GM18502 (cell line): ENCODE data around the gene FN1.
"Not testable (repeated sequence)": the region's sequence is repeated elsewhere in the genome, so short reads cannot be mapped to it uniquely, and the experiment has no call there.

Experiments used
- ATAC-seq: cut with Tn5 transposase; IDR thresholded peaks from one replicate; pipeline ENCODE4 v1.9.1; 2021; ENCODE audit warnings: mild to moderate bottlenecking; ENCODE audit not compliant: unreplicated experiment, poor library complexity

FN1 gene

GRCh38 chr2:215371915-215372897 lies 63.7 kb downstream of the FN1 start:
- ATAC-seq = no peak

- no peak for ATAC-seq
Observed at GRCh38 chr2:215370112-215370965, 65.5 kb downstream of the FN1 start.

GRCh38 chr2:215369181-215369760 lies 66.6 kb downstream of the FN1 start:
- ATAC-seq = no peak

- no peak for ATAC-seq
Observed at GRCh38 chr2:215368493-215368809, 67.4 kb downstream of the FN1 start.

- no peak for ATAC-seq
Observed at GRCh38 chr2:215367662-215368492, 68.0 kb downstream of the FN1 start.

- ATAC-seq = no peak
Observed at GRCh38 chr2:215366440-215367032, 69.3 kb downstream of the FN1 start.

- no peak for ATAC-seq
Observed at GRCh38 chr2:215365184-215365658, 70.6 kb downstream of the FN1 start.

- ATAC-seq = no peak
Observed at GRCh38 chr2:215364157-215365155, 71.4 kb downstream of the FN1 start.

GRCh38 chr2:215363461-215364156 lies 72.3 kb downstream of the FN1 start:
- ATAC-seq = no peak

GRCh38 chr2:215363039-215363438 lies 72.8 kb downstream of the FN1 start:
- ATAC-seq = no peak

- ATAC-seq = no peak
Observed at GRCh38 chr2:215362562-215362904, 73.3 kb downstream of the FN1 start.

GRCh38 chr2:215361876-215362561 lies 73.8 kb downstream of the FN1 start:
- no peak for ATAC-seq

- ATAC-seq = no peak
Observed at GRCh38 chr2:215361211-215361875, 74.5 kb downstream of the FN1 start.

GRCh38 chr2:215360596-215360995 lies 75.3 kb downstream of the FN1 start:
- ATAC-seq = no peak

- not testable (repeated sequence) for ATAC-seq
Observed at GRCh38 chr2:215360059-215360458, 75.8 kb downstream of the FN1 start.

GRCh38 chr2:215359576-215359922 lies 76.3 kb downstream of the FN1 start:
- ATAC-seq = no peak
